ENCODE measurements around the gene C18orf54. TPM values are rescaled to one million over a fixed set of nuclear protein-coding genes. Genes with fewer than 3 reads are reported as not detected.

The C18orf54 gene
- total RNA-seq, 4 donors from 2014 or later: 0.84 to 1.7 (median 1.1) TPM

GRCh38 chr18:54327818-54328217, 29.9 kb upstream of the C18orf54 start:
- H3K4me3 ChIP-seq: no peak overlapping the region
- H3K27ac ChIP-seq (replicated peaks in 1 of 4): no peak overlapping the region
- no peaks in the 10 kb centered on the region for H3K9me3 ChIP-seq
- intact Hi-C loops (cut with DNase I): no loop called here
- 81% methylated on average over 4 of the region's 4 CpGs for WGBS
- no peaks in the 10 kb centered on the region for H3K27me3 ChIP-seq
- no peak for TF ChIP-seq EP300 (IDR thresholded peaks at IDR 0.05)
- TF ChIP-seq POLR2AphosphoS5 (IDR thresholded peaks at IDR 0.05): no peak
- TF ChIP-seq POLR2A (IDR thresholded peaks at IDR 0.05; ENCODE audit: low read depth): no peak
- no peak for TF ChIP-seq CTCF (IDR thresholded peaks at IDR 0.05)
- H3K4me1 ChIP-seq: no peaks in the 10 kb centered on the region
- H3K36me3 ChIP-seq: no peaks in the 10 kb centered on the region
- no peak for DNase-seq (ENCODE audit: extremely low spot score)

DNA sequence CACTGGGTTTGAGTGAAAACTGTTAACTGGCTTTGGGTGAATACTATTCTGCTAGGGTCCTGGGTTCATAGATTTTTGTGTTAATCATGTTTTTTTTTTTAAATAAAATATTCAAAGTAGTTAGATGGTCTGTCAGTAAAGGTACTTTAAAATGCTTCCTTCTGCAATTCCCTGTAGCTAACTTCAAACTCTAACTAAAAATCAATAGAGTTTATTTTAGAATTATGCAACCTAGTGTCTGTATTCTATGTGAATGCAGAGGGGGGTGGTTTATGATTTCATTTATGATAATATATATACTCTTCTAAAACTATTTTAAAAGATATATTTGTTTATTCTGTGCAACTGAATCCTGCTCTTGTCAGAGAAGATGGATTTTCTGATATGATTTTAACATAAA, 27.9 kb upstream of the C18orf54 start:
- no peaks in the 10 kb centered on the region for H3K9me3 ChIP-seq
- no peak overlapping the region for H3K27ac ChIP-seq (replicated peaks in 1 of 4)
- H3K36me3 ChIP-seq: no peaks in the 10 kb centered on the region
- H3K4me3 ChIP-seq: no peak overlapping the region
- TF ChIP-seq CTCF (IDR thresholded peaks at IDR 0.05): no peak
- TF ChIP-seq POLR2A (IDR thresholded peaks at IDR 0.05; ENCODE audit: low read depth): no peak
- TF ChIP-seq EP300 (IDR thresholded peaks at IDR 0.05): no peak
- no peak for TF ChIP-seq POLR2AphosphoS5 (IDR thresholded peaks at IDR 0.05)
- no peaks in the 10 kb centered on the region for H3K4me1 ChIP-seq
- DNase-seq (ENCODE audit: extremely low spot score): no peak
- intact Hi-C loops (cut with DNase I): no loop called here
- no peaks in the 10 kb centered on the region for H3K27me3 ChIP-seq

DNA sequence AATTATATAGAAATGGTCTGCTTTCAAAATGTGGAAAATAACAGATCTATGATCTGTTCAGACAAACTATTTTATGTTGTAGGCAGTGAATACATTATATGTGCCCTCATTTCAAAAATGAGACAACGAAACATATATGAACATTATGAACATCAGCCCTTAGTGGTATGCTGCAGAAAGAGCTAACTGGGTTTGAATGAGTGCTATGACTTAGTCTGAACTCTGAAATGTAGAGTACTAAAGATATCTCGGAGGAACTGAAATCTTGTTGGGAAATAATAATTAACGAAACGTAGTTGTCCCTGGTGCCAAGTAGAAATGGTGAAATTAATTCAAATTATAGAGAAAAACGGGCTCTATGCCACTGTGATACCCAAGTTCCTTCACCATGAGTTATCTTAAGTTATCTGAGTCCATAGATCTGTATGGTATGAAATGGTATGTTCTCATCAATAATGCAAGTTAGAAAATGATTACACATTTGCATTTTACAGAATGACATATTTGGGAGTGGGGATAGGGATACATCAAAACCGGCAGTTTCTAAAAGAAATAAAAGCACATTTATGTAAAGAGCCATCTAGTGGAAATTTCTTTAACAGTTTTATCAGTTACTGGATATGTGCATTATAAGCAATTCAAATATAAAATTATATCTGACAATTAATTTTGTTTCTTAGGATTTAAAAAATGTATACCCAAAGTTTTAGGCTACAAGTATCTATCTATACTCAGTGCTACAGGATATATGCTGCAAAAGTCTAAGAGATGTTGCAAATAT, 26.7 kb upstream of the C18orf54 start:
- intact Hi-C loops (cut with DNase I): no loop called here
- 75% methylated on average over 6 of the region's 6 CpGs for WGBS
- Histone ChIP-seq H3K27me3 (no peaks in the 10 kb centered on the region), H3K36me3 (no peaks in the 10 kb centered on the region), H3K9me3 (no peaks in the 10 kb centered on the region), H3K4me1 (no peaks in the 10 kb centered on the region), H3K27ac (replicated peaks in 1 of 4) (no peak overlapping the region), H3K4me3 (no peak overlapping the region)
- no peak for TF ChIP-seq CTCF (IDR thresholded peaks at IDR 0.05)
- TF ChIP-seq POLR2A (IDR thresholded peaks at IDR 0.05; ENCODE audit: low read depth): no peak
- no peak for DNase-seq (ENCODE audit: extremely low spot score)

DNA sequence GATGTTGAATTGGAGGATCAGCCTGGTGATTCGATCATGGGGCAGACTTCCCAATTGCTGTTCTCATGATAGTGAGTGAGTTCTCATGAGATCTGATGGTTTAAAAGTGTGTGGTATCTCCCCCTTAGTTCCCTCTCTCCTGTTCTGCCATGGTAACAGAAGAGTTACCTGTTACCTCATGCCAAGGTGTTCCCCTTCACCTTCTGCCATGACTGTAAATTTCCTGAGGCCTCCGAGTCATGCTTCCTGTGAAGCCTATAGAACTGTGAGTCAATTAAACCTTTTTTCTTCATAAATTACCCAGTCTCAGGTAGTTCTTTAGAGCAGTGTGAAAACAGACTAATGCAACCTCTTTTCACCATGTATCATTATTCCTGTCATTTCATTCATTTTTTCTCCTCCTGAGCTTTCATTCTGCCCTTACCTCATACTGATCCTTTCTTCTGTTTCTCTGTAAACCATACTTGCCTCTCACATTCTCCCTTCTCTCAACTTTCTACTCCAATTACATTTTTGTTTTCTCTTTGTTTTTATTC, 22.0 kb upstream of the C18orf54 start:
- Histone ChIP-seq H3K4me1 (no peaks in the 10 kb centered on the region), H3K27me3 (no peaks in the 10 kb centered on the region), H3K27ac (replicated peaks in 1 of 4) (no peak overlapping the region), H3K36me3 (no peaks in the 10 kb centered on the region), H3K9me3 (no peaks in the 10 kb centered on the region), H3K4me3 (no peak overlapping the region)
- no peak for TF ChIP-seq POLR2AphosphoS5 (IDR thresholded peaks at IDR 0.05)
- no peak for TF ChIP-seq CTCF (IDR thresholded peaks at IDR 0.05)
- TF ChIP-seq EP300 (IDR thresholded peaks at IDR 0.05): no peak
- TF ChIP-seq POLR2A (IDR thresholded peaks at IDR 0.05; ENCODE audit: low read depth): no peak
- no peak for DNase-seq (ENCODE audit: extremely low spot score)
- 100% methylated on average over 2 of the region's 2 CpGs for WGBS
- intact Hi-C loops (cut with DNase I): no loop called here

DNA sequence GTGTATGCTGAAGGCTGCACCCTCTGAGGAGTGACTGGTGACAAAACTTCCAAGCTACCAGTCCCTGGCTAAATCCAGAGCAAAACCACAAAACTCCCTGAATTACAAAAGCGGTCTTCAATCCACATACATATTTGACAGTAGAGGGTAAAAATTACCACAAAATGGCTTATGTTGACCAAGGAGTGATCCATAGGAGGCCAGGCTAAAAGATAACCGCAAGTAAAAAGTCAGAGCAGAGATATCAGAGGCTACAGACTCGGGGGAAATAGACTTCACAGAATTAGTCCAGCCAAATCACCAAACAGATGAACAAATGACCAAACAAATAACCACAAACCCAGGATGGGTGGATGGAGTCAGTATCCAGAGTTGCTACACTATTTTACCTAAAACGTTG, 19.5 kb upstream of the C18orf54 start:
- intact Hi-C loops (cut with DNase I): no loop called here
- WGBS: 92% methylated on average over 4 of the region's 4 CpGs
- no peaks in the 10 kb centered on the region for H3K9me3 ChIP-seq
- H3K27ac ChIP-seq (replicated peaks in 1 of 4): no peak overlapping the region
- no peak overlapping the region for H3K4me3 ChIP-seq
- no peaks in the 10 kb centered on the region for H3K36me3 ChIP-seq
- no peak for TF ChIP-seq EP300 (IDR thresholded peaks at IDR 0.05)
- TF ChIP-seq POLR2AphosphoS5 (IDR thresholded peaks at IDR 0.05): no peak
- no peak for TF ChIP-seq POLR2A (IDR thresholded peaks at IDR 0.05; ENCODE audit: low read depth)
- TF ChIP-seq CTCF (IDR thresholded peaks at IDR 0.05): no peak
- DNase-seq (ENCODE audit: extremely low spot score): no peak
- no peaks in the 10 kb centered on the region for H3K4me1 ChIP-seq
- H3K27me3 ChIP-seq: no peaks in the 10 kb centered on the region

Measured in esophagus muscularis mucosa (tissue), 4 donors.